Glutamatergic neuron (in vitro differentiated cells): Measurements from ENCODE around the gene PPHLN1. TPM values are rescaled to one million over a fixed set of nuclear protein-coding genes. Genes with fewer than 3 reads are reported as not detected.

Source experiments
- DNase-seq: peaks from one replicate; pipeline ENCODE4 v3.0.0; 2022
- H3K27ac Mint-ChIP-seq: one replicate; pipeline ENCODE4 v1.8.0; 2020; ENCODE audit warnings: mild to moderate bottlenecking, mixed read lengths, inconsistent platforms; ENCODE audit not compliant: unreplicated experiment
- H3K27me3 Mint-ChIP-seq: one replicate; pipeline ENCODE4 v1.8.0; 2020; ENCODE audit warnings: mild to moderate bottlenecking, moderate library complexity, mixed read lengths, inconsistent platforms; ENCODE audit not compliant: unreplicated experiment
- H3K36me3 Mint-ChIP-seq: one replicate; pipeline ENCODE4 v1.8.0; 2020; ENCODE audit warnings: mild to moderate bottlenecking, mixed read lengths, inconsistent platforms; ENCODE audit not compliant: unreplicated experiment
- H3K4me1 Mint-ChIP-seq: one replicate; pipeline ENCODE4 v1.8.0; 2020; ENCODE audit warnings: mild to moderate bottlenecking, low read depth, mixed read lengths, inconsistent platforms; ENCODE audit not compliant: unreplicated experiment
- H3K4me3 Mint-ChIP-seq: one replicate; pipeline ENCODE4 v1.8.0; 2020; ENCODE audit warnings: mild to moderate bottlenecking, mixed read lengths, inconsistent platforms; ENCODE audit not compliant: unreplicated experiment
- H3K9me3 Mint-ChIP-seq: one replicate; pipeline ENCODE4 v1.8.0; 2020; ENCODE audit warnings: mild to moderate bottlenecking, moderate library complexity, mixed read lengths, inconsistent platforms; ENCODE audit not compliant: unreplicated experiment
- total RNA-seq: library from RNA; stranded (reverse); fragmentation: NEBNext Ultra II Directional; extraction: Animal tissue kit (Norgen Biotek cat#: 25700); gene quantifications from one replicate; pipeline ENCODE4 v1.2.1, GENCODE V29; 2021; ENCODE audit not compliant: unreplicated experiment
- TF ChIP-seq, protein P1 (sequence below): fragments of 200-600 bp; sonication (generic); IDR thresholded peaks from one replicate; pipeline ENCODE4 v1.5.0; 2021; ENCODE audit not compliant: partially characterized antibody, unreplicated experiment

PPHLN1 gene
- total RNA-seq, 1 donor from 2014 or later: 64.4 TPM

DNA sequence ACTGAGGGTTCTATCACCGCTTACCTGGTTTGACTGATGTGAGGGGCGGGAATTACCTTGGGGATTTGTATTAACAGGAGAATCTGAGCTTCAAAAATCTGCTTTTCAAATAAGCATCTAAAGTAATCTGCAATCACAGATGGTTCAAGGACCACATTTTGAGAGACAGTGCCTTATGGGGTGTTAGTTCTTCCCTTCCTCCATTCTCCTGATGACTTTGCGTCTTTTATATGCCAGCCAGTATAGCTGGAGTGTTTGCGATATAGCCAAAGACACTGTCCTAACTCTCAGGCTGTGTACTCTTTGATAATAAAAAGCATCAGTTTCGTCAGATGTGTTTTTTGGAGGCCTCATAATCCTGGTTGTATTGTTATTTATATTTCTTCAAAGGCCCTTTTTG is 39.5 kb downstream of the PPHLN1 start:
- DNase-seq: no peak
- Mint-ChIP-seq H3K27me3 (no peaks in the 10 kb centered on the region), H3K27ac (no peak overlapping the region), H3K4me3 (no peak overlapping the region), H3K36me3 (peaks cover 4% of the 10 kb centered on the region), H3K9me3 (no peaks in the 10 kb centered on the region), H3K4me1 (no peaks in the 10 kb centered on the region)
- TF ChIP-seq, protein P1, sequence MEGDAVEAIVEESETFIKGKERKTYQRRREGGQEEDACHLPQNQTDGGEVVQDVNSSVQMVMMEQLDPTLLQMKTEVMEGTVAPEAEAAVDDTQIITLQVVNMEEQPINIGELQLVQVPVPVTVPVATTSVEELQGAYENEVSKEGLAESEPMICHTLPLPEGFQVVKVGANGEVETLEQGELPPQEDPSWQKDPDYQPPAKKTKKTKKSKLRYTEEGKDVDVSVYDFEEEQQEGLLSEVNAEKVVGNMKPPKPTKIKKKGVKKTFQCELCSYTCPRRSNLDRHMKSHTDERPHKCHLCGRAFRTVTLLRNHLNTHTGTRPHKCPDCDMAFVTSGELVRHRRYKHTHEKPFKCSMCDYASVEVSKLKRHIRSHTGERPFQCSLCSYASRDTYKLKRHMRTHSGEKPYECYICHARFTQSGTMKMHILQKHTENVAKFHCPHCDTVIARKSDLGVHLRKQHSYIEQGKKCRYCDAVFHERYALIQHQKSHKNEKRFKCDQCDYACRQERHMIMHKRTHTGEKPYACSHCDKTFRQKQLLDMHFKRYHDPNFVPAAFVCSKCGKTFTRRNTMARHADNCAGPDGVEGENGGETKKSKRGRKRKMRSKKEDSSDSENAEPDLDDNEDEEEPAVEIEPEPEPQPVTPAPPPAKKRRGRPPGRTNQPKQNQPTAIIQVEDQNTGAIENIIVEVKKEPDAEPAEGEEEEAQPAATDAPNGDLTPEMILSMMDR: no peak

GRCh38 chr12:42370013-42370412 is 44.0 kb downstream of the PPHLN1 start:
- Mint-ChIP-seq H3K27me3 (no peaks in the 10 kb centered on the region), H3K9me3 (no peaks in the 10 kb centered on the region), H3K4me1 (peaks cover 7% of the 10 kb centered on the region), H3K36me3 (no peaks in the 10 kb centered on the region), H3K27ac (no peak overlapping the region), H3K4me3 (no peak overlapping the region)
- TF ChIP-seq, protein P1: no peak
- no peak for DNase-seq

DNA sequence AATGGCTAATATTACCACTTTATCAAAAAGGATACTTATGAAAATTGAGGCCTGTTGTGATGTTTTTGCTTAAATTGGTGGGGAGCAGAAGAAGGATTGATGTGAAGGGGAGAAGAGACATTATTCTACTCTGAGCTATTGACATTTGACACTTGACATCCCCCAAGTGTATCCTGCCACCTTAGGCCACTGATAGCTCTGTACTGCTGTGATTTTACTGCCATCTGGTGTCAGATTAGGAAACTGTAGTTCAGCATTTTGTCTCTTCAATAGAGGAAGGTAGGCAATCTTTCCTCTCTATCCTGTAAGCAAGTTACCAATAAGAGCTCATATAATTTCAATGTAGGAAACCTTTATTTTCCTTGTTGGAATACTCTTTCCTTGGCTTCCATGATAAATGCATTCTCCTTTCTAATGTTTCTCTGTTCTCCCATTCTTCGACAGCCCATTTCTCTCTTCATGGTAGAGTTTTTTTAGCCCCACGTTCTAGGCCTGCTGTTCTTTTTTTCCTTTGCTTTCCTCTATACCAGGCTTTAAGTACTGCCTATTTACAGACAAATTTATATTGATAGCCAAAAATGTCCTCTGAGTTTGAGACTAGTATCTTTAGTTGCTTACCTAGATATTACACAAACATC is 46.3 kb downstream of the PPHLN1 start:
- Mint-ChIP-seq H3K9me3 (no peaks in the 10 kb centered on the region), H3K4me3 (no peak overlapping the region), H3K36me3 (no peaks in the 10 kb centered on the region), H3K27me3 (no peaks in the 10 kb centered on the region), H3K27ac (no peak overlapping the region), H3K4me1 (peaks cover 7% of the 10 kb centered on the region)
- TF ChIP-seq, protein P1: peak; percentile 65
- no peak for DNase-seq

DNA sequence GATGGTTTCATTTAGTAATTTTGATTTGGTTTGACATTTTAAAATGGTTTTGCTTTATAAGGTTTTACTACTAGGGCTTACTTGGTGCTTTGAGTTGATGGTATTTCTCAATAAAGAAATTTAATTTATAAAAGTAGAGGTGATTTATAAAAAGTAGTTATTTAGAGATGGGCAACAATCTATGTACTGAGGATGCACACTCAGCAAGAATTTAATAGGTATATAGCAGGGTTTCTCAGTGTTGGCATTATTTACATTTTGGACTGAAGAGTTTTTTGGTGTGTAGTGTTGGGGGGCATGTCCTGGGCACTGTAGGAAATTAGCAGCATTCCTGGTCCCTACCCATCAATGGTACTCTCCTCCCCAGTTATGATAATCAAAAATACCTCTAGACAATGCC is 47.7 kb downstream of the PPHLN1 start:
- Mint-ChIP-seq H3K27ac (no peak overlapping the region), H3K4me3 (no peak overlapping the region), H3K9me3 (no peaks in the 10 kb centered on the region), H3K4me1 (peaks cover 7% of the 10 kb centered on the region), H3K36me3 (no peaks in the 10 kb centered on the region), H3K27me3 (no peaks in the 10 kb centered on the region)
- TF ChIP-seq, protein P1: no peak
- no peak for DNase-seq

GRCh38 chr12:42380733-42381132 is 54.8 kb downstream of the PPHLN1 start:
- TF ChIP-seq, protein P1: no peak
- Mint-ChIP-seq H3K4me3 (no peak overlapping the region), H3K36me3 (no peaks in the 10 kb centered on the region), H3K27me3 (no peaks in the 10 kb centered on the region), H3K27ac (no peak overlapping the region), H3K4me1 (peaks cover 1% of the 10 kb centered on the region), H3K9me3 (no peaks in the 10 kb centered on the region)
- DNase-seq: no peak
